Uterus (tissue), 4 donors: ENCODE results near the gene COL24A1. TPM values are rescaled to one million over a fixed set of nuclear protein-coding genes. Genes with fewer than 3 reads are reported as not detected.

Experiments used
- DNase-seq, 2 donors: peaks; one replicate each; pipeline ENCODE4 v3.0.0-alpha.2; 2019 to 2020
- H3K27ac ChIP-seq, 2 donors: fragments of 200-600 bp; sonication (generic); 1 replicate in 1 of 2; 2 replicates in 1 of 2; pipeline ENCODE4 v1.5.1; 2016 to 2018
- H3K27me3 ChIP-seq, 2 donors: fragments of 200-600 bp; sonication (generic); one replicate each; pipeline ENCODE4 v1.5.1; 2018 to 2019; ENCODE audit warnings: control low read depth in 1 of 2
- H3K36me3 ChIP-seq, 2 donors: fragments of 200-600 bp; sonication (generic); one replicate each; pipeline ENCODE4 v1.5.1; 2019; ENCODE audit warnings: control low read depth in 1 of 2
- H3K4me1 ChIP-seq, 2 donors: fragments of 200-600 bp; sonication (generic); one replicate each; pipeline ENCODE4 v1.5.1; 2018 to 2019; ENCODE audit warnings: control low read depth in 1 of 2
- H3K4me3 ChIP-seq, 2 donors: fragments of 200-600 bp; sonication (generic); 1 replicate in 1 of 2; 2 replicates in 1 of 2; pipeline ENCODE4 v1.5.1; 2018 to 2019; ENCODE audit warnings: mild to moderate bottlenecking in 1 of 2
- H3K9me3 ChIP-seq, 2 donors: fragments of 200-600 bp; sonication (generic); one replicate each; pipeline ENCODE4 v1.5.1; 2019; ENCODE audit warnings: control low read depth in 1 of 2
- POLR2A ChIP-seq, 2 donors: fragments of 450-650 bp; IDR thresholded peaks; one replicate each; pipeline ENCODE4 v1.6.1; 2016; ENCODE audit warnings: antibody characterized with exemption in 2 of 2, mild to moderate bottlenecking in 1 of 2, moderate library complexity in 1 of 2
- intact Hi-C: fragments of 100-400 bp; cut with DNase I; formaldehyde crosslinking; loops from one replicate; pipeline ENCODE4 v1.15.1; 2023; ENCODE audit warnings: low total_unique reads
- total RNA-seq, 4 donors: library from RNA; depleted of rRNA in 3 of 4; stranded (reverse); fragments of >200 nt in 3 of 4; gene quantifications; one replicate each; pipeline versions ENCODE4 v1.1.0 to v1.2.4, GENCODE V29; 2014 to 2023
- TF ChIP-seq, protein P1 (sequence below), 4 experiments: fragments of 200-600 bp in 2 of 4; fragments of 450-650 bp in 2 of 4; sonication (generic) in 2 of 4; IDR thresholded peaks; one replicate each; pipeline ENCODE4 v1.5.1; 2016 to 2019; ENCODE audit warnings: antibody characterized with exemption in 4 of 4, mild to moderate bottlenecking in 2 of 4, moderate library complexity in 1 of 4
- donor health status: DM: yes; HTN: yes; CAD: no.

The COL24A1 gene
- total RNA-seq, 4 donors from 2014 or later, result 0.37 to 9.1 TPM; not detected in 2

DNA sequence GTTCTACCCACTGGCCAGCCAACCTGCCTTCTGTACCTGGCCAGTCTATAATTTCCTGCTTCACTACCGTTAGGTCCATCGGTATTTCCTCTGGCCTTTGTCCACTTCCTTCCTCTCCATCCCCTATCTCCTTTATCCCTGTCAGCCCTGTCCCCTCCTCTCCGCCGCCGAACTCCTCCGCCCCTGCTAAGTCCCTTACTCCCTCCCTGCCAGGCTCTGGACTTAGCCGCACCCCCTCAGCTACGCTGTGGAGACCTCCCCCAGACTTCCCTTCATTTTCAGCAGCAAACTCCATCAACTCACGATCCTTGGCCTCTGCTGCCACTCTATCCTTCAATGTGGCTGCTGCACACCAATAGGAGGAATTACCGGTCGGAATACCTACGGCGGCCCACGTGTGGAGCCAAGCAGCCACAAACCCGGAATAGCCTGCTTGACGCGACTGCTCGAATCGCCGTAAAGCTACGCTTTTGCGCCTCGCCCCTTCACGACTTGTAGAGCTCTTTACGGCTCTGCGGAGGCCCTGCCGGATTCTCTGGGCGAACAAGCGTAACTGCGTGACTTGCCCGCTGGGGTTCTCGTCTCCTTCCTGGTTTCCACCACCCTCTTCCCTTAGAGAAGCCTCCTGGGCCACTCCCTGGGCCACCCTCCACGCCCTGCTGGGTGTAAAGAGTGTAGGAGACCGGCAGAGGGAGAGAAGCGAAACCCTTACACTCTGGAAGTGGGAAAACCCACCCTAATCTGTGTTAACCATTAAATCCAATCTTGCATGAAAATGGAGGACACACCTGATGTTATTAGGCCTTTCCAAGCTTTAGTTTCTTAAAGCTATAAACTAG is 448.4 kb downstream of the COL24A1 start, which contains the start of gene ZNHIT6:
Gene ZNHIT6 (minus strand): TSS at position 444 of the 839 bp plus-strand sequence. CDS start 149 bp downstream, at position 295.
- no peaks in the 10 kb centered on the region for H3K36me3 ChIP-seq
- no peak for TF ChIP-seq POLR2A (IDR thresholded peaks at IDR 0.05)
- TF ChIP-seq, protein P1, sequence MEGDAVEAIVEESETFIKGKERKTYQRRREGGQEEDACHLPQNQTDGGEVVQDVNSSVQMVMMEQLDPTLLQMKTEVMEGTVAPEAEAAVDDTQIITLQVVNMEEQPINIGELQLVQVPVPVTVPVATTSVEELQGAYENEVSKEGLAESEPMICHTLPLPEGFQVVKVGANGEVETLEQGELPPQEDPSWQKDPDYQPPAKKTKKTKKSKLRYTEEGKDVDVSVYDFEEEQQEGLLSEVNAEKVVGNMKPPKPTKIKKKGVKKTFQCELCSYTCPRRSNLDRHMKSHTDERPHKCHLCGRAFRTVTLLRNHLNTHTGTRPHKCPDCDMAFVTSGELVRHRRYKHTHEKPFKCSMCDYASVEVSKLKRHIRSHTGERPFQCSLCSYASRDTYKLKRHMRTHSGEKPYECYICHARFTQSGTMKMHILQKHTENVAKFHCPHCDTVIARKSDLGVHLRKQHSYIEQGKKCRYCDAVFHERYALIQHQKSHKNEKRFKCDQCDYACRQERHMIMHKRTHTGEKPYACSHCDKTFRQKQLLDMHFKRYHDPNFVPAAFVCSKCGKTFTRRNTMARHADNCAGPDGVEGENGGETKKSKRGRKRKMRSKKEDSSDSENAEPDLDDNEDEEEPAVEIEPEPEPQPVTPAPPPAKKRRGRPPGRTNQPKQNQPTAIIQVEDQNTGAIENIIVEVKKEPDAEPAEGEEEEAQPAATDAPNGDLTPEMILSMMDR (IDR thresholded peaks at IDR 0.05), result peak in 3 of 4 experiments; percentile 22 to 38 (median 25)
- intact Hi-C loops, result no loop called here

DNA sequence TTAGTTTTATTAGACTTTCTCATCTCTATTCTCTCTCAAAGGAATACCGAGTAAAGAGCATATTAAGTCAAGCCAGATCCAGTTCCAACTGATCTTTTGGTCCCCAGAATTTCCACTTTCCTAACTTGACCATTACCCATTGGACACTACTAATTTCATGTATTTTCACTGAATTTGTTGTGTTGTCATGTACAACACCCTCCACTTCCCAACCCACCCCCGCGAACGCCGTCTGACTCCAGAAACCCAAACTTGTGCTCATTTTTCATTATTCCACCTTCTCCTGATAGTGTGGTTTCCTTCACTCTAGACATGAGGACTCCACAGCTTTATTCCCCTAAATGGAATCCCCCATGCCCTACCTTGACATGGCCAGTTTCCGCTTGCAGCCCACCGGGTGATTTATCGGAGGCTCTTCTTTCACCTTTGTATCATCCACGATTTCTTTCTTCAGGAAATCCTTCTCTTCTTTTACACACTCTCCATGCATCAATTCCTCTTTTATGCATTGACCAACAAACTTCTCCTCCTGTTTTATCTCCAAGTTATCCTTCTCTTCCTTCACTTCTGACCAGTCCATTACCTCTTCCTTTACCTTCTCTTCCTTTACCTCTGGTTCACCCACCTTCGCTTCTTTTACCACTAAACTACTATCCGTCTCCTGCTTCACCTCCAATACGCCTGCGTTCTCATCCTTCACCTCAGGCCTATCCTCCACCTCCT is 449.1 kb downstream of the COL24A1 start:
- H3K4me3 ChIP-seq, result peak overlapping the region; percentile 59 to 70
- H3K36me3 ChIP-seq, result no peaks in the 10 kb centered on the region
- H3K27me3 ChIP-seq, result no peaks in the 10 kb centered on the region
- peak overlapping the region; percentile 85 to 87 for H3K27ac ChIP-seq
- no peak for DNase-seq
- H3K4me1 ChIP-seq, result no peaks in the 10 kb centered on the region
- no peak for TF ChIP-seq POLR2A (IDR thresholded peaks at IDR 0.05)
- TF ChIP-seq, protein P1 (IDR thresholded peaks at IDR 0.05), result no peak
- intact Hi-C loops, result no loop called here
- H3K9me3 ChIP-seq, result no peaks in the 10 kb centered on the region

More for the DNA sequence above, 448.4 kb downstream of the COL24A1 start, which contains the start of gene ZNHIT6:
- H3K4me1 ChIP-seq, result no peaks in the 10 kb centered on the region
- H3K27me3 ChIP-seq, result no peaks in the 10 kb centered on the region
- peak within 1 kb of the TSS; percentile 59 to 70 for H3K4me3 ChIP-seq
- H3K9me3 ChIP-seq, result no peaks in the 10 kb centered on the region
- peak within 1 kb of the TSS; percentile 85 to 87 for H3K27ac ChIP-seq
- DNase-seq, result peak; percentile 86

DNA sequence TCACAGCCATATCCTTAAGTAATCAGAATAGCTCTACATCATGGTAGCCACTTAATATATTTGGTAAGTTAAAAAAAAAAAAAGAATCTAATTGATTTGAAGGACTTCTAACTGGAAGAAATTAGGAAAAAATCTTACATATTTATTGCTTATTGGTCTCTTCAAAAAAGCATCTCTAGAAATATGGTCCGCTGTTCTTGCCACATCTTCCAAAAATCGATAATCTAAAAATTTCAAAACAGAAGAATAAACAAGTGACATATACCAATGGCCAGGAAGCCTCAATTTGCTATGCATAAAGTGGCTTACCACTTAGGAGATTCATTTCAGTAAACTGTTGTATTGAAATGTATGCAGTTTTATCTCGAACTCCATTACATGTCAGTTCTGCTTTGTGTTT is 450.6 kb downstream of the COL24A1 start:
- H3K36me3 ChIP-seq, result no peaks in the 10 kb centered on the region
- H3K27ac ChIP-seq, result no peak overlapping the region
- no peaks in the 10 kb centered on the region for H3K27me3 ChIP-seq
- intact Hi-C loops, result no loop called here
- H3K4me1 ChIP-seq, result no peaks in the 10 kb centered on the region
- no peak for DNase-seq
- no peaks in the 10 kb centered on the region for H3K9me3 ChIP-seq
- TF ChIP-seq, protein P1 (IDR thresholded peaks at IDR 0.05), result no peak
- no peak for TF ChIP-seq POLR2A (IDR thresholded peaks at IDR 0.05)
- H3K4me3 ChIP-seq, result no peak overlapping the region

DNA sequence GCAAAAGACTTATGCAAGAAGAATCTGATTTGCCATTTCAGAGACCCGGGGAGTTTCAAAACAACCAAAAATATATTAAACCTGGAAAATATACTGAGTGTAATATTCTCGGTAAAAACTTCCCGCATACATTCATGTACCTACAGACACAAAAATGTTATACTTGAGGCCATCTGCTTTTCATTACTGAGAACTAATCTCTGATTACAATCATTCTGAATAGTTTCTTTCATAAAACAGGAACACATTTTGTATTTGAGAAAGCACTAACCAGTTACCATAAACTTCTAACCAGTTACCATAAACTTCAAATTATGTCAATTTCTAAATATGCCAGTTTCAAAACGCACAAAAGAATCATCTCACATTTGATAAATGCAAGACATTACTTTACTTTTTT is 456.1 kb downstream of the COL24A1 start:
- Histone ChIP-seq H3K27me3 (no peaks in the 10 kb centered on the region), H3K36me3 (no peaks in the 10 kb centered on the region), H3K4me1 (no peaks in the 10 kb centered on the region), H3K27ac (no peak overlapping the region), H3K4me3 (no peak overlapping the region), H3K9me3 (no peaks in the 10 kb centered on the region)
- intact Hi-C loops, result no loop called here
- DNase-seq, result no peak
- no peak for TF ChIP-seq POLR2A (IDR thresholded peaks at IDR 0.05)
- TF ChIP-seq, protein P1 (IDR thresholded peaks at IDR 0.05), result no peak

DNA sequence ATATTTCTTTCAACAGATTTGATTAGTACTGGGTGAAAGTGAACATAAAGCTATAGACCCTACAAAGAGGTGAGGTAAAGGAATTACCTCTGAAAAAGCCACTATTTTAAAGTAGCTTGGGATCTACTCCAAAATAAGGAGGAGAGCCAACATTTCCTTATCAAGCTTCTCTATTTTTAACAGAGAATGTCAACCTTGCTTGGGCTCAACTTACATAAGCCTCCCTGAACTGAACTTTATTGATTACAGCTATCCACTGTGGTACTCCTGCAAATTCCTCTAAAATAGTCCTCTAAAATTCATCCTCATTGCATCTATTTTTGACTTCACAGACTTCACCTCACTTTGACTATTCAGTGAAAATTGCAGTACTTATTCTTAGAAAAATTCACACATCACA is 458.7 kb downstream of the COL24A1 start:
- Histone ChIP-seq H3K36me3 (no peaks in the 10 kb centered on the region), H3K27me3 (no peaks in the 10 kb centered on the region), H3K4me3 (no peak overlapping the region), H3K9me3 (no peaks in the 10 kb centered on the region), H3K27ac (no peak overlapping the region), H3K4me1 (no peaks in the 10 kb centered on the region)
- TF ChIP-seq, protein P1 (IDR thresholded peaks at IDR 0.05), result no peak
- TF ChIP-seq POLR2A (IDR thresholded peaks at IDR 0.05), result no peak
- DNase-seq, result no peak
- intact Hi-C loops, result loop anchor here (10.0 kb wide), 1 partner anchor 393 kb away; no protein-coding TSS in a partner anchor
